GM18499 (cell line): ENCODE data around the gene TRMT2B.
A peak's percentile ranks its signal among the peaks of the same experiment; 100 is the strongest.
"Not testable (repeated sequence)": the region's sequence is repeated elsewhere in the genome, so short reads cannot be mapped to it uniquely, and the experiment has no call there.

Experiments used
- ATAC-seq: cut with Tn5 transposase; IDR thresholded peaks from one replicate; pipeline ENCODE4 v1.9.1; 2021; ENCODE audit warnings: moderate number of reproducible peaks; ENCODE audit not compliant: insufficient read depth, unreplicated experiment

Gene TRMT2B

DNA sequence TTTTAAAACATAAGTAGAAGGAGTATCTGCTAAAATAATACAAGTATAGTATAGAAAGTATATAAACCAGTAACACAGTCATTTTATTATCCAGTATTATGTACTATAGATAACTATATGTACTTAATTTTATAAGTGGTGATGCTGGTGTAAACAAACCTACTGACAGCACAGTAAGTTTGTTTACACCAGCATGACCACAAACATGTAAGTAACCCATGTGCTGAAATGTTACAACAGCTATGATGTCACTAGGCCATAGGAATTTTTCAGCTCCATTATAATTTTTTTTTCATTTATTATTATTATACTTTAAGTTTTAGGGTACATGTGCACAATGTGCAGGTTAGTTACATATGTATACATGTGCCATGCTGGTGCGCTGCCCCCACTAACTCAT, 39.9 kb downstream of the TRMT2B start:
- not testable (repeated sequence) for ATAC-seq

DNA sequence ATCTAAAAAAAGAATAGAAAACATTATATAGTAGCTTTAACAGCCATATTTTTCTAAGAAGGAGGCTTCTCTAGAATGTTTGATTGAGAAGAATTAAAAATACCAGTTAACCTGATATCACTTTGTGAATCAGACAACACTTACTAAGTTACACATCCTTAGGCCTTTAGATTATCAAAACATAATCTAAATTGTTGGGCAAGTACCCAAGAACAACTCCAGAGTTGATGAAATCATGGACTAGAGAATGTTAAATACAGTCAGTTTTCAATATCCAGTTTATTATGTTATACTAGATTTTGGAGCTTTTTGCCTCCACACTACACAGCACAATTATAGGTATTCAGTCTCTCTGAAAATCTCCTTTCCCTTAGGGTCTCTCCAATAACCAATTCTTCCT, 42.8 kb downstream of the TRMT2B start:
- ATAC-seq: no peak

DNA sequence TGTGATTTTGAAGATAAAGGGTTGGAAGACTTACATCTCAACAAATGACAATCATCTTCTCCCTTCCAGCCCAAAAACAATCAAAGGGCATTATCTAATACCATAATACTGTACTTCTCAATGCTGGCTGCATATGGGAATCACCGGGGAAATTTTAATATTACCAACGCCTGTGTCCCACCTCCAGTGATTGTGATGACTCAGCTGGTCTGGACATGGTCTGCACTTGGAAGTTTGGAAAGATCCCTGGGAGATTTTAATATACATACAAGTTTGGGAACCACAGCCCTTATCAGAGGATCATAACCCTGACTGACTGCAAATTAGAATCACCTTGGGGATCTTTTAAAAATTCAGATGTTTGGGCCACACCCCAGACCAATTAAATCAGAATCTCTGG, 52.5 kb downstream of the TRMT2B start:
- no peak for ATAC-seq

DNA sequence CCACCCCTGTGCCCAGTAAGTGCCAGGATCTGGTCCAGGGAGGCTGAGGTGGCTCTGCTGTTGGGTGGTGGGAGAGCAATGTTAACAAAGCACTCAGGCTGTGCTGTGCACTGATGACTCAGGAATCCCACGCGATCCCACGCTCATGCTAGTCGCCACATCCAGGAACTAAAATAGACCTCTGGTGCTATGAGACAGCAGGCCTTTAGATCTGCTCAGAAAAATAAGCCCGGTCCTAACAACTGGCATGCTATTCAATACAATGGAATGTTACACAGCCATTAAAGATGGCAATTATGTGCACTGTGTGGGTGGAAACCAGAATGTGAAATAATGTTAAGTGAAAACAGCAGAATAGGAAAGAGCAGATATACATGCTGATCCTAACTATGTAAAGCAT, 56.4 kb downstream of the TRMT2B start:
- no peak for ATAC-seq

DNA sequence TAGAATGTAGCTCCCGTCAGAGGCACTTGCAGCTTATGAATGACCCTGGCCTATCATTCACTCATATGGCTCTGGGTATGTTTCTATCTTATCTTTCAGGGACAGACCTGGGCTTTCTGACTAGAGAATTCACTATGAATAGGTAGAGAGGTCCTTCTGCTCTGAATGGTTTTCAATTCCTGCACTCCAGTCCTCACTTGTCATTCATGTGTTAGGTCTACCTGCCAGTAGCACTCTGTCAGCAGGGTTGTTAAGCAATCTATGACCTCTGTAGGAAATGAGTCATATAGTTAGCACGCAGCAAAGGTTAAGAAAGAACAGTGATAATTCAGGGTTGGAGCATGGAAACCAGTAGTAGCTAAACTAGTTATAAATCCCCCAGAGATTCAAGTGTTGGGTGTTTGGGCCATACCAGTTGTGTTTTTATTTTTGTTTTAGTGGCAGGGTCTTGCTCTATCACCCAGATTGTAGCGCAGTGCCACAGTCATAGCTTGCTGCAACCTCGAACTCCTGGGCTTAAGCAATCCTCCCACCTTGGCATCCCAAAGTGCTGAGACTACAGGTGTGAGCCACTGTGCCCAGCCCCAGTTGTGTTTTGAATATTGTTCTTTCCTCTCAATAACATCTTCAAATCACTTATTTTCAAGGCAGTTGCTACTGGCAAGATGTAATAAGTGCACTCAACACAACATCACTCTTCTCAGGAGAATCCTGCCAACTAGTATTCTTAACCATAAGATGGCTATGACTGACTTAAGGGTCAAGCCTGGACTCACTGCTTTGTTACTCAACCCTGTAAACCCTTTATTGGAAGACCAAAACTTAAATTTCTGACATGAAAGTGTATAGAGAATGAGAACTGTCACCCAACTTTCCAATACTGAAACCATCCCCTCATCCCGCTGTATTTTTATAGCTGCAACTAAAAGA, 57.3 kb downstream of the TRMT2B start:
- peak; percentile 92 for ATAC-seq

DNA sequence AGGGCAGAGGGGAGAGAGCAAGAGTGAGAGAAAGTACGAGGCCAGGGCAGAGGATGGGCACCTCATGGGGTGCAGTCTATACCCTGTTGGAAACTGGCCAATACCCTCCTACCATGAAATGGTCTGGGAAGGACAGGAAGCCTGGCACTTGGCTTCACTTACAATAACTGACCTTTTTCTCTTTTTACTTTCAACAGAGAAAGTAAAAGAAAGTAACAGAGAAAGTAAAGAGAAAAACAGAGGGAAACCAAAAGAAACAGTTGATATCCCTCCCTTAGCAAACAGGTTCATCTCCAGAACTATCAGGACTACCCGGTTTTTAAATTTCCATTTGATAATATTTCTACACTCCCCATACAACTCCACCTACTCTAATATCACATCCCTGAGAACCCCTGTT, 61.8 kb downstream of the TRMT2B start:
- ATAC-seq: no peak

DNA sequence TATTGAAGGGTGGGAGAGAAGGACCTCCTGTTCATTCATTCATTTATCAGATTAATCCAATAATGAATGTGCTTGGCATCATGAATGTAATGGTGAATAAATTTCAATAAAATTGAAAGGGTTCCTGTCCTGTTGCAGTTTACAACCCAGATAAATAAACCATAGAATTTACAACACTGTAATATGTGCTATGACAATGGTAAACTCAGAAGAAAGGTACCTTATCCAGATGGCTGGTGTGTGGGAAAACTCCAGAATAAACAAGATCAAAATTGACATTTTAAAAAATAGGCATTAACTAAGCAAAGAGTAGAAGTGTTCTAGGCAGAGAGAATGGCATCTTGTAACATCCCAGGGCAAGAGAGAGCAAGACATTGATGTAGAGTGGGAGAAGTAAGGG, 67.1 kb downstream of the TRMT2B start:
- no peak for ATAC-seq

DNA sequence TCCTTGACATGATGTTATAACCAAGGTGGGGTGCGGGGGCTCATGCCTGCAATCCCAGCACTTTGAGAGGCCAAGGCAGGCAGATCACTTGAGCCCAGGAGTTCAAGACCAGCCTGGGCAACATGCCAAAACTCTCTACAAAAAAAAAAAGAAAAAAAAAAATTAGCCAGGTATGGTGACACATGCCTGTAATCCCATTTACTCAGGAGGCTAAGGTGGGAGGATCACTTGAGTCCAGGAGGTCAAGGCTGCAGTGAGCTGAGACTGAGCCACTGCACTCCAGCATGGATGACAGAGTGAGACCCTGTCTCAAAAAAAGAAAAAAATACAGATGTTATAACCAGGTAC, 70.4 kb downstream of the TRMT2B start:
- ATAC-seq: not testable (repeated sequence)

DNA sequence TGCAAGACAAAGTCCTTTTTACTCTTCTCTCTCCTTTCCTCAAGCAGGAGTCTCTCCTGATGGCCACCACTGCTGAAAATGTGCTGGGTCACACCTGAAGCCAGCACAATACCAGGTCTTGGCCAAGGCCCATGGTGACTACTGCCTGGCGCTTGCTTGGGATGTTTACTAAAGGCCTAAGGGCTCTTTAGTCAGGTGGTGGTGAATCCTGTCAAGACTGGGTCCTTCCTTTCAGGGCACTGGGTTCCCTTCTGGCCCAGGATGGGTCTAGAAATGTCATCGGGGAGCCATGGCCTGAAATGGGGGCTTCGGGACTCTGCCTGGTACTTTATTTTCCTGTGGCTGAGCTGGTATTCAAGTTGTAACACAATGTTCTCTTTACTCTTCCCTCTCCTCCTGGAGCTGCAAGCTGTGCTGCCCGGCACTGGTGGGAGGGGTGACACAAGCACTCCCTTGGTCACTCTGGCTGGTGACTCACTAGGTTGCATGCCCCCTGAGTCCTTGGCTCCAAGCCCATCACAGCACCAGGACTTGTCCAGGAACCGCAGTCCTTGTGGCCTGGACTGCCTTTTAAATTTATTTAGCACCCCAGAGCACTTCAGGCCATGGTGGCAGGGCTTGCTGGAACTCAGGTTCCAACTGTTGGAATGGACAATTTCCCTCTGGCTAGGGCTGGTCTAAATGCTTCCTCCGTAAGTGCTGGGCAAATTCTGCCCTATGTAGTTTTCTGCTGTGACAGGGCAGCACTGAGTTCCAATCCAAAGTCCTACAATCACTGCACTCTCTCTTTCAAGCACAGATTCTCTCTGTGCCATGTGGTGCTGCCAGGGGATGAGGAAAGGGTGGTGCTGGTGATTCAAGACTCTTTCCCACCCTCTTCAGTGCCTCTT, 71.1 kb downstream of the TRMT2B start:
- no peak for ATAC-seq

DNA sequence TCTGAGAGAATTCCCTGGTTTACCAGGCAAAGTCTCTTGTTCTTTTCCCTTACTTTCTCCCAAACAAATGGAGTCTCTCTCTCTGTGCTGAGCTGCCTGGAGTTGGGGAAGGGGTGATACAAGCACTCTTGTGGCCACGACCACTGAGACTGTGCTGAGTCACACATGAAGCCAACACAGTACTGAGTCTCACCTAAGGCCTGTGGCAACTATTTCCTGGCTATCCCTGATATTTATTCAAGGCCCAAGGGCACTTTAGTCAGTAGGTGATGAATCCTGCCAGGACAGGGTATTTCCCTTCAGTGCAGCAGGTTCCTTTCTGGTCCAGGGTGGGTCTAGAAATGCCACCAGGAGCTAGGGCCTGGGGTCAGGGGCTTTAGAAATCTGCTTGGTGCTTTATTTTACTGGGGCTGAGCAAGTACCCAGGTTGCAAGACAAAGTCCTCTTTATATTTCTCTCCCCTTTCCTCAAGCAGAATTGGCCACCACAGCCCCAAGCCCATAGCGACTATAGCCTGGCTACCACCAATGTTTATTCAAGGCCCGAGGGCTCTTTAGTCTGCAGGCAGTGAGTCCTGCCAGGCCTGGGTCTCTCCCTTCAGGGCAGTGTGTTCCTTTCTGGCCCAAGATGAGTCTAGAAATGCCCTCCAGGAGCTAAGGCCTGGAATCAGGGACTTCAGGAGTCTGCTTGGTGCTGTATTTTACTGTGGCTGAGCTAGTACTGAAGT, 71.9 kb downstream of the TRMT2B start:
- no peak for ATAC-seq

DNA sequence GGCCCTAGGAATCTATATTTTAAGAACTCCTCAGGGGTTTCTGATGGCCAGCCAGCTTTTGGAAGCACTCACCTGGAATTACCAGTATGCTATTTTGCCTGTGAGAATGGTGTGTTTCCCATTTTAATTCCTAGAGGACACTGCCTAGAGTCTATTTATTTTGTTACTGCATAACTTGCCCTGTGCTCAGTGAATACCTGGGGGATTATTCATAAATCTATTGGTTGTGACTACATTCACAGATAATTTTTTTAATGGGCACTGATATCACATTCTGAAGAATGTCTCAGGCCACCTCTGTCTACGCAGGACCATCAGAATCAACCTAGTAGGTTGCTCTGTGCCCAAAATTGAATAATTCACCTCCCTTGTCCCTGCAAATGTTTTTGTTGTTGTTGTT, 75.7 kb downstream of the TRMT2B start:
- no peak for ATAC-seq

DNA sequence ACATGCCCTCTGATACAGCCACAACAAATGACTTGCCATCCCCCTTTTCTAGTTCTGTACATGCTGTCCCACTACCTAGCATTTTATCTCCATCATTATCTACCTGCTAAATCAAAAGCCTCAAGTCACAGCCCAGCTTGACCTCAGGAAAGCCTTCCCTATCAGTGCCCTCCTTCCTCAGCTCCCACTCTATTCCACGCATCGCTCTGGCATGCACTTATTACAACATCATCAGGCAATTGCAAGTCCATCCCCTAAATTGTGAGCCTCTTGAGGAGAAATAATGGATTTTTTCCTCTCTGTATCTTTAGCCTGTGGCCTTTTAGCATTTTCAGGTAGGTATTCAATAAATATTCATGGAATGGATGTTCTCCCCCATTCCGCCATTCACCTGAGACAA, 76.7 kb downstream of the TRMT2B start:
- ATAC-seq: no peak

DNA sequence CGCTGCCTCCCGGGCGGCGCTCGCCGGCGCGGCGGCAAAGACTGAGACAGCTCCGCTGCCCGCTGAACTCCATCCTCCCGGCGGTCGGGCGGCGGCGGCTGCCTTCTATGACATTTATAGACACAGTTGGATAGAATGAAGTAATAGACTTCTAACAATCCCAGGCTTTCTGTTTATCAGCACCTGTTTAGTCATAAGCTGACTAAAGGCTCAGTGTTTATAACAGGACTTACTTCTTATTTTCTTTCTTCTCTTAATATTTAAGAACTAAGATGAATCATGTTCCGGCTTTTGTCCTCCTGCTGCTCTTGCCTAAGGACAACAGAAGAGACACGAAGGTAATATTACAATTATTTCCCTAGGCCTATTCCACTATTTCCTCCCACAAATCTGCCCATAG, 78.5 kb downstream of the TRMT2B start:
- ATAC-seq: no peak

DNA sequence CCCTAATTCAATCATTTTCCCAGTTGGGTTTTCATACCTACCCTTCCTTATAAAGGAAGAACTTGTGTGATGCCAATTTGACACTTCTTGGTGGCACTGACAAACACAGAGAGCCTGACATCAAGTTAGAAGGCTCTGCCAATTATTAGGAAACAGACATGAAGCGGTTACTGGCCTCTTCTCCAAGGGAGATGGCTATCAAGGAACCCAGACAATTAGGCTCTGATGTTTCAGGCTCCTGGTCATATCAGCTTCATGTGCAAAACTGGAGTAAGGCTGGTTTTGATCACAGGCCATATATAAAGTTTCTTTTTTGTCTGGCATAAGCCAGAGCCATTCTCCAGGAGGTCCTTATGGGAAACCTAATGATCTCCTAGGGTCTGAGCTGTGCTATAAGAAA, 82.0 kb downstream of the TRMT2B start:
- no peak for ATAC-seq

DNA sequence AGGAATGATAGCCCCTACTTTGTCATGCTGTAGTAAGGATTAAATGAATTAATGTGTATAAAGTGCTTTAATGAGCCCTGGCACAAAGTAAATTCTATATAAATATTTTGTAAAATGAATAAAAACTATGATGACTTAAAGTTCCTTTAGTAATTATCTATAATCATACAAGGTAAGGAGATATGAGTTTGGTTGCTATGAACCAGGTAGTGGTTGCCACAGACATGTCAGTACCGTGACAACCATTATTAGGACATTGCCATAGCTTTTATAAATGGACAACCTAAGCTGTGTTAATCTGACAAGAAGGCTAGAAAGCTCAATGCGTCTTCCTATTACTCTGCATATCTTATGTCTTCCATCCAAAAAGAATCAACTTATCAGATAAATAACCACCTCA, 82.5 kb downstream of the TRMT2B start, which contains the start of gene ARL13A:
ARL13A (plus strand) TSS at position 301 of the 400 bp plus-strand sequence. CDS start 3,982 bp downstream, outside the sequence.
- no peak for ATAC-seq

DNA sequence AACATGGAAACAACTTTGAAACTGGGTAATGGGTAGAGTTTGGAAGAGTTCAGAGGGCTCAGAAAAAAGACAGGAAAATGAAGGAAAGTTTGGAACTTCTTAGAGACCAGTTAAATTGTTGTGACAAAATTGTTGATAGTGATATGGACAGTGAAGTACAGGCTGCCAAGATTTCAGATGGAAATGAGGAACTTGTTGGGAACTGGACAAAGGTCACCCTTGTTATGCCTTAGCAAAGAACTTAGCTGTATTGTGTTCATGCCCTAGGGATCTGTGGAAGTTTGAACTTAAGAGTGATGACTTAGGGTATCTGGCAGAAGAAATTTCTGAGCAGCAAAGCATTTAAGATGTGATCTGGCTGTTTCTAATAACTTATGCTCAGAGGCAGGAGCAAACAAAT, 87.5 kb downstream of the TRMT2B start:
- no peak for ATAC-seq

DNA sequence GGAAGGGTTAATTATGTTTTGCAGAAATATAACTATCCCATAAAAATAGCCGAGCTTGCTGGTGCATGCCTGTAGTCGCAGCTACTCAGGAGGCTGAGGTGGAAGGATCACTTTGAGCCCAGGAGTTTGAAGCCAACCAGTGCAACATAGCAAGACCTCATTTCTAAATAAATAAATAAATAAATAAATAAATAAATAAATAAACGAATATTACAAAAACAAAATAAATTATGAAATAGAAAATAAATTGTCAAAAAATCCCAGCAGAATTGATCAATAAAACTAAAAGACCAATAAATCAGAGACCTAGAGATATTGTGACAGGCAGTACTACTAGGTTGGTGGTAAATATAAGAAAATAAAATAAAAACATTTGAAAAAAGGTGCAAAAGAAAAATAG, 89.1 kb downstream of the TRMT2B start:
- ATAC-seq: no peak
